ES-I3 (cell line): ENCODE measurements around the gene QRSL1.
"Not testable (repeated sequence)": the region's sequence is repeated elsewhere in the genome, so short reads cannot be mapped to it uniquely, and the experiment has no call there.

Experiments used
- H3K36me3 ChIP-seq: 2 replicates; pipeline ENCODE4 v1.6.1; 2013; ENCODE audit warnings: mild to moderate bottlenecking, low read length, control low read depth, moderate library complexity; ENCODE audit not compliant: insufficient read depth
- H3K4me1 ChIP-seq: 2 replicates; pipeline ENCODE4 v1.6.1; 2013; ENCODE audit warnings: mild to moderate bottlenecking, control low read depth, low read length; ENCODE audit not compliant: insufficient read depth
- H3K9ac ChIP-seq: 2 replicates; pipeline ENCODE4 v1.6.1; 2013; ENCODE audit warnings: low read depth, mild to moderate bottlenecking, low read length, moderate library complexity
- H3K9me3 ChIP-seq: 2 replicates; pipeline ENCODE4 v1.6.1; 2013; ENCODE audit warnings: mild to moderate bottlenecking, low read length, moderate library complexity; ENCODE audit not compliant: control insufficient read depth, insufficient read depth

QRSL1 gene

DNA sequence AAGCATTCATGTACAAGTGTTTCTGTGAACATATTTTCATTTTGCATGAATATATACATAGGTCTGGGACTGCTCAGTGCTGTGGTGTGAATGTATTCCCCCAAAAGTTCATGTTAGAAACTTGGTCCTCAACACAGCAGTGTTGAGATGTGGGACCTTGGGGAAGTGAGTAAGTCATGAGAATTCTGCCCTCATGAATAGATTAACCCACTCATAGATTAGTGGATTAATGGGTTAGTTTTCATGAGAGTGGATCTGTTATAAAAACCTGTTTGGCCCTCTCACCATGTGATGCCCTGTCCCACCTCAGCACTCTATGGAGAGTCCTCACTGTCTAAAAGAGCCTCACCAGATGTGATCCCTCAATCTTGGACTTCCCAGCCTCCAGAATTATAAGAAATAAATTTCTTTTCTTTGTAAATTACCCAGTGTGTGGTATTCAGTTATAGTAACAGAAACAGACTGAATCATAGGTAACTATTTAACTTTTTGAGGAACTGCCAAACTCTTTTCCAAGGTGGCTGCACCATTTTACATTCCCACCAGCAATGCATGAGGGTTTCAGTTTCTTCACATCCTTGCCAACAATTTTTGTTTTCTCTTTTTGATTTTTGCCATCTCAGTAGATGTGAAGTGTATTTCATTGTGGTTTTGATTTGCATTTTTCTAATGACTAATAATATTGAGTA lies 45.3 kb downstream of the QRSL1 start:
- peaks cover 12% of the 10 kb centered on the region; the same call in 1 of the 2 replicates for H3K4me1 ChIP-seq
- H3K9me3 ChIP-seq = no peaks in the 10 kb centered on the region
- no peak overlapping the region for H3K9ac ChIP-seq
- H3K36me3 ChIP-seq = no peaks in the 10 kb centered on the region

DNA sequence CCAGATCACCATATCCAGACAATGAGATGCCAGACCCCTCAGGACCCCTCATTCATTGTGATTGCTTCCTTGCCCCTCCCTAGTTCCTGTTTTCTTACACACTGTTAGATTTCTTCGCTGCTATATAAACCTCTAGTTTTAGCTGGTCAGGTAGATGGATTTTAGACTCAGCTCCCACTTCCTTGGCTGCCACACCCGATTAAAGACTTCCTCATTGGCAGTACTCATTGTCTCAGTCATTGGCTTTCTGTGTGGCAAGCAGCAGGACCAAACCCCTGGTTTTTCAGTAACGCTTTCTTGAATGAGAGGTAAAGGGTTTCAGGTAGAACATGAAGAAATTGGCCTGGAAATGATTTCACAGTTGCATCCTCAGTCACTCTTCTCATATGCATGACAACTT lies 47.9 kb downstream of the QRSL1 start:
- Histone ChIP-seq H3K9me3 (no peaks in the 10 kb centered on the region), H3K36me3 (no peaks in the 10 kb centered on the region), H3K4me1 (peaks cover 4% of the 10 kb centered on the region; the same call in 1 of the 2 replicates), H3K9ac (no peak overlapping the region)

DNA sequence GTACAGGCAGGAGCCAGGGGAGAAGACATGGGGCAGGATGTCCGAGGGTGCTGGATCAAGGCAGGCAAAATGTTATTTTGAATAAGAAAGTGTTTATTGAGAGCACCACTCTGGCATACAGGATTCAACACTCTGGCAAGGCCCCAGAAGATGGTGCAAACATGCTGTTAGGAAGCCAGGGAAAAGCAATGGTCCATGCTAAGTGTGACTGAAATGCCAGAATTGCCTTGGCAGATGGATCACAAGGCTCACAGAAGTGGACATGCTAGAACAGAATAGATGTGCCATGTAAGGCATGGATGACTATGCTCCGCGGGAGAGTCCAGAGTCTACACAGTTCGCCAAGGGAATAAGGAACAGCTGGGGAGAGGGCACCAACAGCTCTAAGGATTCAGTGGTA lies 54.6 kb downstream of the QRSL1 start:
- Histone ChIP-seq H3K36me3 (no peaks in the 10 kb centered on the region), H3K4me1 (peaks cover 6% of the 10 kb centered on the region), H3K9me3 (no peaks in the 10 kb centered on the region), H3K9ac (no peak overlapping the region)

DNA sequence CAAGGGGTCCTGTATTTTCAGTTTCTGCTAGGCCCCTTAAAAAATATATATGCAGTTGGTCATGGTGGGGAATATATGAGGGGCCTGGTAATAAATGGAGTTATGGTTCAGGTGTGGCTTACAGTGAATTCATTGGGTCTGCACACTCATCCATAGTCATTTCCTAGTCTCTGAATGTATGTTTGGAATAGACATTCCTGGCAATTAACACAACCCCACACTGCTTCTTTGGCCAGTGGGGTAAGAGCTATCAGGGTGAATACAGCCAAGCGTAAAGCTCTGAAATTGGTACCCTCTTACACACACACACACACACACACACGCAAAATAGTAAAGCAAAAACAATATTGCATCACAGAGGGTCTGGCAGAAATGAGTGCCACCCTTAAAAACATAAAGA lies 56.5 kb downstream of the QRSL1 start:
- peaks cover 6% of the 10 kb centered on the region for H3K4me1 ChIP-seq
- no peaks in the 10 kb centered on the region for H3K36me3 ChIP-seq
- no peak overlapping the region for H3K9ac ChIP-seq
- H3K9me3 ChIP-seq = no peaks in the 10 kb centered on the region

DNA sequence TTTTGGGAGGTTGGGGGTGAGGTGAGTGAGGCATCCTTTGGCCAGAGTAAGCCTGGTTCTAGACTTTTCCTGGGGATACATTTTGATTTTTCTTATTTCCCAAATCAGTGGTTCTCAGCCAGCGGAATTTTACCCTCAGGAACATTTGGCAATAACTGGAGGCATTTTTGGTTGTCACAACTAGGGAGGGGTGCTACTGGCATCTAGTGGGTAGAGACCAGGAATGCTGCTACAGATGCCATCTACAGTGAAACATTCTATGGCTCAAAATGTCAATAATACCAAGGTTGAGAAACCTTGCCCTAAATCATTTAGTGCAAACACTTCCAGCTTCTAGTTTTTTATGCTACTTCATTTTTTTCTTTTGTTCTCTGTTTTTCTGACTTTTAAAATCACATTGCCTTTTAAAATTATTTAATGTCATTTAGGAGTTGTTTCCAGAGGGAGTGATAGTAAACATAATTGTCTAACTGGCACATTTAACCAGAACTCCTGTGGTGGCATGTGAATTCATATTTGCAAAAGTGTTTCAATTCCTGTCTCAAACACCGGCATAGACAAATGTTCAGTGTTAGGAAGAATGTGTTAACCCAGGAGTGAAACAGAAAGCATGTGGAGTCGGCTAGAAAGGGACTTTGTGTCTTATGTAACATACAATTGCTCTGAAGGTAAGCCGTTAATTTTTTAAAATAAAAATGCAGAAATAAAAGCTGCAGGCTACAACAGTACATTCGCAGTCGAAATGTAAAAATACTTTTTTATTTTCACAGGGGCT lies 59.0 kb downstream of the QRSL1 start:
- no peak overlapping the region for H3K9ac ChIP-seq
- H3K4me1 ChIP-seq = peaks cover 17% of the 10 kb centered on the region
- H3K9me3 ChIP-seq = no peaks in the 10 kb centered on the region
- no peaks in the 10 kb centered on the region for H3K36me3 ChIP-seq

DNA sequence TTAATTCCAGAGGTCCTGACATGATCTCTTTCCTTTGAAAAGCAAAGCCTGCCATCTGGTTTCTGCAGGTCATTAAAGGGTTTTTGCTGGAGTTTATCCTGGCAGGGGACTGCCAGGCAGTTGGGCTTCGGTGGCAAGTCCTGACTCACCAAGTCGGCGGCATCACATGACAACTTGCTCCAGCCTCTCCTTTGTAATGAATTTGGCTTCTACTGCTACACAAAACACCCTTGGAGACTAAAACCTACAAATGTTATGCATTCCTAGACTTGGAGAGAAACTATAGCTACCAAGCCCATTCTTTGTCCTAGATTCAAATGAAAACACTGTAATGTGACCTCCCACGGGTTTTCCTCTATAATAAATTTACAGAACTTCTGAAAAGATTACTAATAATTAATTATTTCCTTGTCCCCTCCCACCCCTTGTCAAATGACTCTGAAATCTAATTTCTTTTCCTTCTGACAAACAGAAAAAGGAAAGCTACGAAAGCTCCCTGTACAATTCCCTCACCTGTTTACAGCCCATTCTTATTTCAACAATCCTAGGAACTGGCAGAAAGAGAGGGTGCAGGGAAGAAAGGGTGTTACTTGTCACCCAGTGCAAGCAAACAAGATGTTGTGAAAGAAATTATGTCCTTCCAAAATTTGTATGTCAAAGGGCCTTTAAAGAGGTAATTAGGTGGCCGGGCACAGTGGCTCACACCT lies 62.9 kb downstream of the QRSL1 start:
- 0 out of 2 replicates have a peak overlapping the region, but pooled peaks have one; percentile 7 for H3K9ac ChIP-seq
- H3K4me1 ChIP-seq = peaks cover 30% of the 10 kb centered on the region
- H3K9me3 ChIP-seq = no peaks in the 10 kb centered on the region

DNA sequence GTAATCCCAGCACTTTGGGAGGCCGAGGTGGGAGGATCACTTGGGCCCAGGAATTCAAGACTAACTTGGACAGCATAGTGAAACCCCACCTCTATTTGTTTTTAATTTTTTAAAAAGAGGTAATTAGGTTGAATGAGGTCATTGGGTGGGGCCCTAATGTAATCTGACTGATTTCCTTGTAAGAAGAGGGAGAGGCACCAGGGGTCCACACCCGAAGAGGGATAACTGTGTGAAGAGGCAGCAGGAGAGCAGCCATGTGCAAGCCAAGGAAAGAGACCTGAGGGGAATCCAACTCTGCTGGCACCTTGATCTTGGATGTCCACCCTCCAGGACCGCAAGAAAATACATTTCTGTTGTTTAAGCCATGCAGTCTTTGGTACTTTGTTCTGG lies 63.4 kb downstream of the QRSL1 start:
- no peaks in the 10 kb centered on the region for H3K9me3 ChIP-seq
- no peaks in the 10 kb centered on the region for H3K36me3 ChIP-seq
- H3K9ac ChIP-seq = no peak overlapping the region
- H3K4me1 ChIP-seq = peaks cover 27% of the 10 kb centered on the region

More for the DNA sequence above, 62.9 kb downstream of the QRSL1 start:
- no peaks in the 10 kb centered on the region for H3K36me3 ChIP-seq

DNA sequence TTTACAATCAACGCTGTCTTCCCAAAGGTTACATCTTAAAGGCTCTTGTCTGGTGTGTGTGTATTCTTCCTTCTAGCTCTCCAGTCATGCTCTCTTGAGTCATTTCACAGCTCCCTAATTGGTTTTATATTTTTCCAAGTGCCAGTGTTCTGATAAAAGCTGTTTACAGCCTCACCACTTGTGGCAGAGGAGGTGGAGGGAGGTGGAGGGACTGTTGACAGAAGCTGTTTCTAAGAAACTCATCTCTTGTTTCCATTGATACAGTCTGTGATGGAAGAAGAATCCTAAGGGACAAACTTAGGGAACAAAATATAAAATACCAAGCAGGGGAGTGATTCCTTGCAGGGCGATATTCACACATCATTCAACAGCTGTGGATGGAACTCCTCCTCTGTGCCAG lies 64.0 kb downstream of the QRSL1 start:
- Histone ChIP-seq H3K9ac (no peak overlapping the region), H3K4me1 (peaks cover 24% of the 10 kb centered on the region), H3K9me3 (no peaks in the 10 kb centered on the region), H3K36me3 (no peaks in the 10 kb centered on the region)

DNA sequence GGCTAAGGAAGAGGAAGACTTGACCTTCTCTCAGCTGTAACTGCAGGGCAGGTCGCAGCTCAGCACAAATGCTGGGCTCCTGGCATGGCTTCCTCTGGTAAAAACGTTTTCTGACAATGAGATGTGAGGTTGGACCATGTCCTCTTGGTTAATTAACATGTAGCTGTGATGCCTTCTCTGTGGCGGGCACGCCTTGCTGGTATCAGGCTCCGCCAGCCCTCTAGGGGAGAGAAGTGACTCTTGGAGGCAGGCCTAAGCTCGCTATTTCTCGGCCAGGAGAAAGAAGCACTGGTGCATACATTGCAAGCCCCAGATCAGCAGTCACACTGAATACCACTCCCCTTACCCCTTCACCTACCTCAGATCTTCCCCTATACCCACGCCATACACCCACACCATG lies 65.0 kb downstream of the QRSL1 start:
- no peak overlapping the region for H3K9ac ChIP-seq
- H3K36me3 ChIP-seq = no peaks in the 10 kb centered on the region
- H3K9me3 ChIP-seq = no peaks in the 10 kb centered on the region
- H3K4me1 ChIP-seq = peaks cover 24% of the 10 kb centered on the region

DNA sequence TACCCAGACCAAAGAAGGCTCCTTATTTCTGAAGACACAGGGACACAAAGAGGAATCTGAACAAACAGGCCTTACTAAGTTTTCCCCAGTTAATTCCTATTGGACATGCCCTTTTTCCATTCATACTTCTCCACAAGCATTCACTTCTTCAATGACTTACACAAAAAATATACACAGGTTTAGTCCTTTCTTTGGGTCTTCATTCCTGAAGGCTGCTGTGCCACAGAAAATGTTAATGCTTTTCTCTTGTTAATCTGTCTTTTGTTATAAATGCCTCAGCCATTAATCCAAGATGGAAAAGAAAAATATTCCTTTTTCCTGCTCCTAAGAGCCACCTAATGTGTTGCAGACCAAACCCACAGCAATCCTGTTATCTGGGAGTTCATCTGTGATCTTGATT lies 71.2 kb downstream of the QRSL1 start:
- no peaks in the 10 kb centered on the region for H3K4me1 ChIP-seq
- H3K36me3 ChIP-seq = no peaks in the 10 kb centered on the region
- peaks cover 16% of the 10 kb centered on the region for H3K9me3 ChIP-seq
- no peak overlapping the region for H3K9ac ChIP-seq

DNA sequence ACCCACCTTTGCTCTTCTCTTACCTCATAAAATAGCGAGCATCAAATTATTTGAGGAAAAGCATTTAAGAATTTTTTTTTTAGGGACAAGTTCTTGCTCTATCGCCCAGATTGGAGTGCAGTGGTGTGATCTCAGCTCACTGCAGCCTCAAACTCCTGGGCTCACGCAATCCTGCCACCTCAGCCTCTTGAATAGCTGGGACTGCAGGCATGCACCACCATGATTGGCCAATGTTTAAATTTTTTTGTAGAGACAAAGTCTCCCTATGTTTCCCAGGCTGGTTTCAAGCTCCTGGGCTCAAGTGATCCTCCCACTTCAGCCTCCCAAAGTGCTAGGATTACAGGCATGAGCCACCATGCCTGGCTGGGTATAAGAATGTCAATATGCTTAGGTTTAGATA lies 71.8 kb downstream of the QRSL1 start:
- H3K9me3 ChIP-seq = peaks cover 21% of the 10 kb centered on the region
- not testable (repeated sequence) for H3K9ac ChIP-seq, H3K4me1 ChIP-seq, H3K36me3 ChIP-seq

DNA sequence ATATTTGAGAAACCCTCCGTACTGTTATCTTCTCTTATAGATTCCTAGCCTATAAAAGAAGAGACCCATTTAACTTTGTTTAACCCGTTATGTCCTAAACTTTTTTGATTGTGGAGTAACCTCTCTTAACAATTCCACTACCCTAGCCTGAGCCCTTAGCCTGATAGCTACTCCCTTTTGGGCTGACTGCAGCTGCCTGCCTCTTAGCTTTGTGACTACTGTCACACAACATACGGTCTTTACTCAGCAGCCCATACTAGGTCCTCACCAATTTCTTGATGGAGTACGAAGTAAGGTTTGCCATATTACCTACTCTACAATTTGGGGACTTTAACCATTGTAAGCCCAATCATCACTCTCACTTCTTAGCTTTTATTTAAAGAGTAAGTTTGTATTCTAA lies 72.7 kb downstream of the QRSL1 start:
- H3K36me3 ChIP-seq = no peaks in the 10 kb centered on the region
- H3K4me1 ChIP-seq = no peaks in the 10 kb centered on the region
- no peak overlapping the region for H3K9ac ChIP-seq

DNA sequence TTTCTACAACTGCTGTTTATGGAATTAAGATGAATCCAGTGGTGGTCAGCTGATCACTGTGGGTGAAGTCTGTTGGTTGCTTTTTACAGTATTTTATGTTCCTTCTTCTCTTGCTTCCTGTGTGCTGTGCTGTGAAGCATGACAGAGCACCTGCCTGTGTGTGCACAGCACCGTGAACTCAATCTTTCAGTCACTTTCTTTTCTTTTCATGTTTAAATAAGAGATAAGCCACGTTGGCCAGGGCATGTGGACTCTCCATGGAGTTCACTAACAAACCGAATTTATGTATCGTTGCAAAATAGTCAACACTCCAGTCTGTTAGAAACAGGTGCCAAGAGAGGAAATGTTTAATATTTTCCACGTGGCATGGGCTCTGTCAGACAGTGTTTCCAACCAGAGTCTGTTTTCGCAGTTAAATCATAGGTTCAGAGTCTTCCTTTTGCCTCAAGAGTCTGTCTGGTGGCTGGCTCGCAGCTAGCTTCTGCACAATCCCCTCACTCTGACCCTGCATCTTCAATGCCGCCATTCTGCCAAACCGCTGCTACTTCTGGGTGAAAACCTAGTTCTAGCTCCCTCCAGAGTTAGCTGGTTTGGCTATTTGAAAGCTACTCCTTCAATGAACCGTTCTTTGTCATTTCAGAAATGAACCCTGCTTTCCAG lies 73.2 kb downstream of the QRSL1 start:
- Histone ChIP-seq H3K9me3 (peaks cover 21% of the 10 kb centered on the region), H3K4me1 (no peaks in the 10 kb centered on the region), H3K9ac (no peak overlapping the region)

More for the DNA sequence above, 72.7 kb downstream of the QRSL1 start:
- peaks cover 21% of the 10 kb centered on the region for H3K9me3 ChIP-seq

DNA sequence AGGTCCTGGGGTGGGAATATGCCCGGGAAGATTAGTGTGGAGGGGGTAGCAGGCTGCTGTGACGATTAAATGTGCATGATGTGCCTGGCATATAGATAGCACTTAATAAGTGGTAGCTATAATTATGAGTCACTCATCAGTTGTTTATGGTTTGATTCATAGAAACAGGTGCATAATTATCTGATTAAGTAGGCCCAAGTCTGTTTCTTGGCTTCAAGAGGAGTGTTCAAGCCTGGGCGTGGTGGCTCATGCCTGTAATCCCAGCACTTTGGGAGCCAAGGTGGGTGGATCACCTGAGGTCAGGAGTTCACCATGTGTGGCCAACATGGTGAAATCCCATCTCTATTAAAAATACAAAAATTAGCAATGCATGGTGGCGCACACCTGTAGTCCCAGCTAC lies 74.9 kb downstream of the QRSL1 start:
- H3K9me3 ChIP-seq = peaks cover 21% of the 10 kb centered on the region
- no peaks in the 10 kb centered on the region for H3K36me3 ChIP-seq
- H3K9ac ChIP-seq = no peak overlapping the region
- no peaks in the 10 kb centered on the region for H3K4me1 ChIP-seq

More for the DNA sequence above, 73.2 kb downstream of the QRSL1 start:
- H3K36me3 ChIP-seq = no peaks in the 10 kb centered on the region
